Astrocyte (in vitro differentiated cells and primary cell): ENCODE measurements around the gene PRDM4.

Experiments
- CTCF ChIP-seq: IDR thresholded peaks from 2 replicates; pipeline ENCODE4 v1.5.1; 2011; ENCODE audit warnings: low read depth, mild to moderate bottlenecking, inconsistent platforms, low read length, moderate library complexity; ENCODE audit not compliant: insufficient read depth
- EZH2 ChIP-seq: IDR thresholded peaks from 2 replicates; pipeline ENCODE4 v1.6.1; 2012; ENCODE audit warnings: mild to moderate bottlenecking, low read length, inconsistent platforms; ENCODE audit not compliant: insufficient read depth

DNA sequence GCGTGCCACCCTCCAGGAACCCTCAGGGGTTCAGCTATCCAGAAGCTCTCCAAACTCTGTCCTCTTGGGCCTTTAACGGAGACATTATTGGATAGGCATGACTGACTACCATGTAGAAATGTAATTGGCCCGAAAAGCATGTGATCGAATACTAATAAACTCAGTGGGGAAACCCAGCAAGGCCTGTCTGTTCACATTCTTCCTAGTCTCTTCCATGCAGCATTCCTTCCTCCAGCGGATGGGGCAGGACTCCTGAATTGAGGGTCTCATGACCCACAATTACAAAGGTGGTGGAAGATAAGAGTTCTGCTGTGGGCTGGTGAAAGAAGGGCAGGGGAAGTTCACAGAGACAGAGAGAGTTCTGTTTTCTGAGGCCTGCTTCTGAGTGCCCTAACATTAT is 6.5 kb upstream of the PRDM4 start:
- no peak for TF ChIP-seq EZH2
- TF ChIP-seq CTCF = no peak
